ENCODE results near the gene HDGF.

HDGF gene

GRCh38 chr1:156694690-156694962 lies 56.8 kb downstream of the HDGF start:
- no peak for DNase-seq (ENCODE audit: extremely low spot score)
- POLR2A ChIA-PET, result no interaction called here
- CTCF ChIA-PET, result interaction anchor here (1.1 to 21.8 kb wide), 5 partner anchors 16 to 216 kb away, joined by 3 to 597 read pairs (median 111); partner anchors contain the start of genes CRABP2, INSRR, ISG20L2 and METTL25B
- no peak for TF ChIP-seq CTCF (IDR thresholded peaks at IDR 0.05; ENCODE audit: control extremely low read depth, extremely low read depth, low read depth, missing control alignments)

DNA sequence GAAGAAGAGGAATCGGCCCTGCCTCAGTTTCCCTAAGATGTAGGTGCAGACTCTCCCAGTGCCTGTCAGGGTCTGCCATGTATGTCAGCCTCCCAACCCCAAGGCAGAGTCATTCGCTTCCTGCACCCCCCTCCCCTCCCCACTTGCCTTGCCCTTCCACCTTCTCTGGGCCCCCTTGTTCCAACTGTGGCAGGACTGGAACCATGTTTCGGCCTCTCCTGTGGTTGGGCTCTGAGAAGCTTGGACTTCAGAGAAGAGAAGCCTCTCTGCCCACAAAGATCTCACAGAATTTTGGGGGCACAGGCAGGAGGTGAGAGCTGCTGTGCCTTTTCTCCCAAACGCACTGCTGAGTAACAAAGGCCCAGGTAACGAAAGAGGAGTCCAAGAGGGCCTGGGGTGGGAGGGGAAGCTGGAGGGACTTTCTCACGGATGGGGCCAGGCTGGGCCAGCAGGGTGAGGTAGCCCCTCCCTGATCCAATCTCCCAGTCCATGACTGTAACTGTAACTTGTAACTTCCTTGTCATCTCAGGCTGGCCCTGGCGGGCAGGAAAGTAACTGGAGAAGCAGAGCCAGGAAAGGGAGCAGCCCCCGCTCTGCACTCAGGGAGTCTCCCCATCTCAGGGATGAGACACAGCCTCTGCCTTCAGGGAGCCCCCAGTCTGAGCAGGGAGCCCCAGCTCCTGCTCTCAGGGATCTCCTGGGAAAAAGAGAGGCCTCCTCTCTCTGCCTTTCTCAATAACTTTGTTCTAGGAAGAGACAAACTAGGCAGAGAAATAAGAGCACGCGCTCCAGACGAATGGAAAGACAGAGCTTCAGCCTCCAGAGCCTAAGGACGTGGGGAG lies 57.4 kb downstream of the HDGF start:
- DNase-seq (ENCODE audit: extremely low spot score), result no peak
- CTCF ChIA-PET, result interaction anchor here (0.7 to 21.8 kb wide), 6 partner anchors 16 to 216 kb away, joined by 3 to 597 read pairs (median 60); partner anchors contain the start of genes CRABP2, INSRR, ISG20L2 and METTL25B
- TF ChIP-seq CTCF (IDR thresholded peaks at IDR 0.05; ENCODE audit: control extremely low read depth, extremely low read depth, low read depth, missing control alignments), result no peak
- POLR2A ChIA-PET, result no interaction called here

GRCh38 chr1:156692925-156693847 lies 58.3 kb downstream of the HDGF start:
- TF ChIP-seq CTCF (IDR thresholded peaks at IDR 0.05; ENCODE audit: control extremely low read depth, extremely low read depth, low read depth, missing control alignments), result no peak
- no peak for DNase-seq (ENCODE audit: extremely low spot score)
- POLR2A ChIA-PET, result no interaction called here
- CTCF ChIA-PET, result interaction anchor here (0.7 to 25.5 kb wide), 8 partner anchors 16 to 198 kb away, joined by 3 to 597 read pairs (median 112); partner anchors contain the start of genes CRABP2, INSRR, ISG20L2 and METTL25B

- TF ChIP-seq CTCF (IDR thresholded peaks at IDR 0.05; ENCODE audit: control extremely low read depth, extremely low read depth, low read depth, missing control alignments), result no peak
- DNase-seq (ENCODE audit: extremely low spot score), result no peak
- CTCF ChIA-PET, result interaction anchor here (0.9 to 25.5 kb wide), 11 partner anchors 15 to 235 kb away, joined by 3 to 597 read pairs (median 108); partner anchors contain the start of genes CRABP2, INSRR, ISG20L2 and METTL25B
- POLR2A ChIA-PET, result no interaction called here
Observed at GRCh38 chr1:156692441-156692924, 59.0 kb downstream of the HDGF start.

All from GM10248 (cell line).